Sigmoid colon (tissue), 3 donors: ENCODE measurements around the gene VSIG2.

Experiments
- POLR2A ChIP-seq, 2 donors: fragments of 450-650 bp; IDR thresholded peaks; one replicate each; pipeline ENCODE4 v1.6.1; 2016; ENCODE audit warnings: antibody characterized with exemption in 2 of 2, mild to moderate bottlenecking in 2 of 2, moderate library complexity in 2 of 2
- TF ChIP-seq, protein P1 (sequence below), 4 experiments: fragments of 450-650 bp in 3 of 4; fragments of 200-600 bp in 1 of 4; IDR thresholded peaks; one replicate each; pipeline ENCODE4 v1.5.1; 2016 to 2019; ENCODE audit warnings: antibody characterized with exemption in 4 of 4, mild to moderate bottlenecking in 3 of 4, moderate library complexity in 2 of 4

DNA sequence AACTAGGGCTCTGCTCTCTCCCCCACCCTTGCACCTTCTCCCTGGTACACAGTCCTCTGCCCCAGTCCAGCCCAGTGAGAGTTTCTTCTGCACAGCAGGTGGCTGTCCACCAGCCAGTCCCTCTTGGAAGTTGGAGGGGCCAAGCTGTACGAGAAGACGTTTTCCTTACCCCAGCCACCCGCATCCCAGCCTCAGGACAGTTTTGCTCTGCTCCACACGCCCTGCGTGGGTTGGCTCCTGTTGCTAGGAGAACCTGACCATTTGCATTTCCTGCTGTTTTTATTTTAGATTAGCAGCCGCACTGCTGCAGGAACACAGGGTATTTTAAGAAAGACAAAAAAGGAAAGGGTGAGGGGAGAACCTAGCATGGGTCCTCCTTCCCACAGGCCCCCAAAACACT lies 29.9 kb downstream of the VSIG2 start:
- TF ChIP-seq, protein P1, sequence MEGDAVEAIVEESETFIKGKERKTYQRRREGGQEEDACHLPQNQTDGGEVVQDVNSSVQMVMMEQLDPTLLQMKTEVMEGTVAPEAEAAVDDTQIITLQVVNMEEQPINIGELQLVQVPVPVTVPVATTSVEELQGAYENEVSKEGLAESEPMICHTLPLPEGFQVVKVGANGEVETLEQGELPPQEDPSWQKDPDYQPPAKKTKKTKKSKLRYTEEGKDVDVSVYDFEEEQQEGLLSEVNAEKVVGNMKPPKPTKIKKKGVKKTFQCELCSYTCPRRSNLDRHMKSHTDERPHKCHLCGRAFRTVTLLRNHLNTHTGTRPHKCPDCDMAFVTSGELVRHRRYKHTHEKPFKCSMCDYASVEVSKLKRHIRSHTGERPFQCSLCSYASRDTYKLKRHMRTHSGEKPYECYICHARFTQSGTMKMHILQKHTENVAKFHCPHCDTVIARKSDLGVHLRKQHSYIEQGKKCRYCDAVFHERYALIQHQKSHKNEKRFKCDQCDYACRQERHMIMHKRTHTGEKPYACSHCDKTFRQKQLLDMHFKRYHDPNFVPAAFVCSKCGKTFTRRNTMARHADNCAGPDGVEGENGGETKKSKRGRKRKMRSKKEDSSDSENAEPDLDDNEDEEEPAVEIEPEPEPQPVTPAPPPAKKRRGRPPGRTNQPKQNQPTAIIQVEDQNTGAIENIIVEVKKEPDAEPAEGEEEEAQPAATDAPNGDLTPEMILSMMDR (IDR thresholded peaks at IDR 0.05), result no peak
- no peak for TF ChIP-seq POLR2A (IDR thresholded peaks at IDR 0.05)
